Spleen (tissue), 13 donors: ENCODE measurements around the gene ZNF473. TPM values are rescaled to one million over a fixed set of nuclear protein-coding genes. Genes with fewer than 3 reads are reported as not detected.

ENCODE experiments used
- DNase-seq: peaks from one replicate; pipeline ENCODE4 v3.0.0-alpha.2; 2020
- H3K27ac ChIP-seq, 8 donors: fragments of 200-600 bp; sonication (generic) in 7 of 8; 1 replicate in 4 of 8; 2 replicates in 4 of 8; pipeline versions ENCODE4 v1.5.0 to v1.8.0; 2016 to 2021; ENCODE audit warnings: inconsistent platforms in 4 of 8, mild to moderate bottlenecking in 4 of 8, moderate library complexity in 1 of 8
- H3K27me3 ChIP-seq, 7 donors: fragments of 200-600 bp; sonication (generic) in 6 of 7; replicated peaks in 1 of 7; 1 replicate in 4 of 7; 2 replicates in 3 of 7; pipeline versions ENCODE4 v1.5.0 to v1.8.0; 2016 to 2021; ENCODE audit warnings: inconsistent platforms in 3 of 7, mild to moderate bottlenecking in 1 of 7
- H3K36me3 ChIP-seq, 6 donors: fragments of 200-600 bp; sonication (generic) in 5 of 6; 1 replicate in 4 of 6; 2 replicates in 2 of 6; pipeline versions ENCODE4 v1.5.0 to v1.8.0; 2016 to 2021; ENCODE audit warnings: inconsistent platforms in 2 of 6
- H3K4me1 ChIP-seq, 6 donors: fragments of 200-600 bp; sonication (generic) in 5 of 6; 1 replicate in 3 of 6; 2 replicates in 3 of 6; pipeline versions ENCODE4 v1.5.0 to v1.8.0; 2016 to 2021; ENCODE audit warnings: inconsistent platforms in 3 of 6
- H3K4me3 ChIP-seq, 8 donors: fragments of 200-600 bp; sonication (generic) in 7 of 8; 1 replicate in 4 of 8; 2 replicates in 4 of 8; pipeline versions ENCODE4 v1.5.0 to v1.8.0; 2016 to 2021; ENCODE audit warnings: inconsistent platforms in 4 of 8, mild to moderate bottlenecking in 4 of 8, moderate library complexity in 2 of 8
- H3K9me3 ChIP-seq, 8 donors: fragments of 200-600 bp; sonication (generic) in 7 of 8; 1 replicate in 4 of 8; 2 replicates in 4 of 8; pipeline versions ENCODE4 v1.5.0 to v1.8.0; 2016 to 2021; ENCODE audit warnings: inconsistent platforms in 4 of 8
- POLR2A ChIP-seq, 3 donors: fragments of 450-650 bp; IDR thresholded peaks; one replicate each; pipeline ENCODE4 v1.5.1; 2017; ENCODE audit warnings: antibody characterized with exemption in 3 of 3, mild to moderate bottlenecking in 1 of 3
- POLR2AphosphoS5 ChIP-seq, 3 donors: sonication (generic); formaldehyde crosslinking; IDR thresholded peaks; one replicate each; pipeline ENCODE4 v1.5.1; 2017; ENCODE audit warnings: antibody characterized with exemption in 3 of 3
- WGBS, 5 donors: extraction: QIAGEN DNeasy Blood & Tissue Kit in 3 of 5; methylation state at CpG; one replicate each; pipeline versions ENCODE4 v1.1.5 to v1.1.7; 2013 to 2018; 5-methylcytosine and 5-hydroxymethylcytosine counted together
- intact Hi-C: fragments of 100-400 bp; cut with DNase I; formaldehyde crosslinking; loops from one replicate; pipeline ENCODE4 v1.15.0; 2023; ENCODE audit warnings: low total_unique reads
- long read RNA-seq, 2 donors: transcript quantifications; one replicate each; lab custom pipeline, GENCODE V29; 2026
- polyA plus RNA-seq, 3 donors: library from polyadenylated mRNA; stranded (reverse); fragments of 200-250 nt; gene quantifications; one replicate each; pipeline ENCODE4 v1.2.1, GENCODE V29; 2013
- total RNA-seq, 7 donors: library from RNA; depleted of rRNA in 3 of 7; stranded (reverse); fragments of >200 nt in 3 of 7; fragmentation: NEBNext Ultra II Directional in 4 of 7; extraction: Animal tissue kit (Norgen Biotek cat#: 25700) in 4 of 7; gene quantifications; one replicate each; pipeline versions ENCODE4 v1.1.0 to v1.2.1, GENCODE V29; 2016 to 2021
- TF ChIP-seq, protein P1 (sequence below), 11 experiments: fragments of 200-600 bp in 7 of 11; fragments of 450-650 bp in 4 of 11; sonication (generic) in 4 of 11; IDR thresholded peaks in 8 of 11; conservative IDR thresholded peaks in 3 of 11; 1 replicate in 7 of 11; 2 replicates in 4 of 11; pipeline versions ENCODE4 v1.4.0 to v1.8.0; 2016 to 2021; ENCODE audit warnings: antibody characterized with exemption in 11 of 11, inconsistent platforms in 4 of 11, mild to moderate bottlenecking in 1 of 11
- donor health status: healthy with polysubstance abuse.
- donor health status: DM: no; HTN: no; CAD: no; lungs with moderate emphysema.
- donor health status: DM: no; HTN: no; CAD: no.
- donor health status: Bipolar disorder and iron deficiency.
- donor health status: healthy.
- donor health status: DM: no; HTN: no; CAD: no.
- donor health status: DM: yes; HTN: yes; CAD: no.

Gene ZNF473
- total RNA-seq = 10 to 100 TPM; 13.5 to 24.2 (median 19.2) TPM
- polyA plus RNA-seq = 1 to 10 TPM; 2.4 to 4.5 (median 2.5) TPM
- long read RNA-seq, donor 1, full-length matches to known transcripts = 6 of 25 reads
- long read RNA-seq, donor 1, partial matches to known transcripts = 19 of 25 reads
- long read RNA-seq, donor 1, other reads (novel, unspliced or antisense) = 0 of 25 reads
- long read RNA-seq, donor 2, full-length matches to known transcripts = 1 of 1 reads
- long read RNA-seq, donor 2, partial matches to known transcripts = 0 of 1 reads
- long read RNA-seq, donor 2, other reads (novel, unspliced or antisense) = 0 of 1 reads

DNA sequence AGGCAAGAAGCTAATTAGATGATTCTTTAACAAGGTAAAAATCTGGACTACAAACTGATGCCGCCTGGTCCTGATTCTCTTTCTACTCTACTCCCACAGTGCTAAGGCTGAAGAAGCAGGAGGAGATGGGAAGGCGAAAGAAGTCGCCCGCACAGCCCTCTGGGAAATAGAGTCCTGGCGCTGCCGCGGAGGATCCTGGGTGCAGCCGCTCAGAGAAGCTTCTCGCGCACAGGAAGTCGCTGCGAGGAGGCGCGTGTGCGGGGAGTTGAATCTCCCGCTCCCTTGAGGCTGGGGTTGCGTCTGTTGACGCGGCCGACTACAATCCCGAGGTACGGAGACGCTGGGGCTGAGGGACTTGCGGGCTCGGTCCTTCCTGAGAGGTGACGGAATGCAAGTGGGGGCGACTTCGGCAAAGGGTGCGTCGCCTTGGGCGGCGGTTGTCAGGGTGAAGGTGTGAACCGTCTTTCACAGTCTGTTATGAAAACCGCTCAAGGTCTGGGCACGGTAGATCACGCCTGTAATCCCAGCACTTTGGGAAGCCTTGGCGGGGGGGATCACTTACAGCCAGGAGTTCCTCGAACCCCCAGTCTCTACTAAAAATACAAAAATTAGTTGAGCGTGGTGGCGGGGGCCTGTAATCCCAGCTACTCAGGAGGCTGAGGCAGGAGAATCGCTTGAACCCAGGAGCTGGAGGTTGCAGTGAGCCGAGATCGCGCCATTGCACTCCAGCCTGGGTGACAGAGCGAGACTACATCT is at the start of gene ZNF473:
TSS of gene ZNF473 (plus strand) at position 212 of the 756 bp plus-strand sequence. CDS start 5,078 bp downstream, outside the sequence.
- Histone ChIP-seq H3K4me3 (peak within 1 kb of the TSS; percentile 71 to 85 (median 83)), H3K27me3 (no peaks in the 10 kb centered on the region), H3K9me3 (no peaks in the 10 kb centered on the region), H3K27ac (peak within 1 kb of the TSS; percentile 84 to 98 (median 96)), H3K4me1 (peaks cover 10 to 89% (median 54%) of the 10 kb centered on the region in 6 donors), H3K36me3 (peaks cover 0 to 35% (median 8%) of the 10 kb centered on the region in 6 donors)
- intact Hi-C loops = no loop called here
- WGBS, 5 donors = 11 to 16% (median 13%) methylated on average over 37 to 45 of the region's 45 CpGs
- peak; percentile 98 for DNase-seq
- TF ChIP-seq POLR2AphosphoS5 (IDR thresholded peaks at IDR 0.05) = peak; percentile 90 to 92 (median 90)
- TF ChIP-seq, protein P1, sequence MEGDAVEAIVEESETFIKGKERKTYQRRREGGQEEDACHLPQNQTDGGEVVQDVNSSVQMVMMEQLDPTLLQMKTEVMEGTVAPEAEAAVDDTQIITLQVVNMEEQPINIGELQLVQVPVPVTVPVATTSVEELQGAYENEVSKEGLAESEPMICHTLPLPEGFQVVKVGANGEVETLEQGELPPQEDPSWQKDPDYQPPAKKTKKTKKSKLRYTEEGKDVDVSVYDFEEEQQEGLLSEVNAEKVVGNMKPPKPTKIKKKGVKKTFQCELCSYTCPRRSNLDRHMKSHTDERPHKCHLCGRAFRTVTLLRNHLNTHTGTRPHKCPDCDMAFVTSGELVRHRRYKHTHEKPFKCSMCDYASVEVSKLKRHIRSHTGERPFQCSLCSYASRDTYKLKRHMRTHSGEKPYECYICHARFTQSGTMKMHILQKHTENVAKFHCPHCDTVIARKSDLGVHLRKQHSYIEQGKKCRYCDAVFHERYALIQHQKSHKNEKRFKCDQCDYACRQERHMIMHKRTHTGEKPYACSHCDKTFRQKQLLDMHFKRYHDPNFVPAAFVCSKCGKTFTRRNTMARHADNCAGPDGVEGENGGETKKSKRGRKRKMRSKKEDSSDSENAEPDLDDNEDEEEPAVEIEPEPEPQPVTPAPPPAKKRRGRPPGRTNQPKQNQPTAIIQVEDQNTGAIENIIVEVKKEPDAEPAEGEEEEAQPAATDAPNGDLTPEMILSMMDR (IDR thresholded peaks at IDR 0.05 in 8 of 11, conservative IDR thresholded peaks at IDR 0.05 in 3 of 11) = no peak

DNA sequence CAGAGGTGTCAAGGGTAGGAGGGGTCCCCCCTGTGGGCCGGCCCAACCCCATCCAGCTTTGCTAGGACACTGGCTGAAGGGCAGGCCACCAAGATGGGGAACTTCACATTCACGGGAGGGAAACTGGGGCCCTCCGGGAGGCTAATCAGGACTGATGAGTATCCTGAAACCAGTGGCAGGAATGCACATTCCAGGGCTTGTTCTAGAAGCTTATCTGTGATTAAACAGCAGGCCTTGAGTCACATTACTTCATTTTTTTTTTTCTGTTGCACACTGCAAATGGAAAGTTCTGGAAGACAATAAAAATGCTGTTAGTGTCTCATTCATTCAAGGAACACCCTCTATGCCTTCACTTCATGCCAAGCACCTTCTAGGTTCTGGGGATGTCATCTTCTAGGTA is 49.3 kb upstream of the ZNF473 start:
- no peak for DNase-seq
- no peak for TF ChIP-seq POLR2AphosphoS5 (IDR thresholded peaks at IDR 0.05)
- TF ChIP-seq POLR2A (IDR thresholded peaks at IDR 0.05) = no peak
- TF ChIP-seq, protein P1 (IDR thresholded peaks at IDR 0.05 in 8 of 11, conservative IDR thresholded peaks at IDR 0.05 in 3 of 11) = no peak
- H3K4me3 ChIP-seq = no peak overlapping the region
- H3K9me3 ChIP-seq = no peaks in the 10 kb centered on the region
- H3K27ac ChIP-seq = no peak overlapping the region
- H3K4me1 ChIP-seq = peaks cover 0 to 19% (median 3%) of the 10 kb centered on the region in 6 donors
- peaks cover 0 to 91% (median 39%) of the 10 kb centered on the region in 6 donors for H3K36me3 ChIP-seq
- intact Hi-C loops = no loop called here
- H3K27me3 ChIP-seq = no peaks in the 10 kb centered on the region
- 85 to 90% (median 88%) methylated on average over 3 of the region's 3 CpGs for WGBS, 5 donors

DNA sequence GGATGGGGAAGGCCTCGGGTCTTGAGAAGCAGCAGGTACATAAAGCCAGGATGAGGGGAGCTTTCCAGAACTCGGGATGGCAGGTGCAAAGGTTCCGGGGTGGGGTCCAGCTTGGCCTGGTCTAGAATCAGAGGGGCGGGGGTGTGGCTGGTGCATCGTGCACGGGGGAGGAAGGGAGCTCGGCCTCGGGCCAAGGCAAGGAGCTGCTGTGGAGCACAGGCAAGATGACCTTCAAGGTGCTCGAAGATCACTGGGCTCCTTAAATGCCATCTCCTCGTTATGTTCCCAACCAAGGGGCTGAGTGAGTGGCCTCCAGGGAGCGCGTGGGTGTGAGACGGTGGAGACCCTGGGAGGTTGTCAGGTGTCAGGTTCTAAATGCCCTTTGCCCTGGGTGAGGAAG is 48.7 kb upstream of the ZNF473 start:
- no peak for DNase-seq

More for the DNA sequence above, 48.7 kb upstream of the ZNF473 start:
- intact Hi-C loops = no loop called here
- Histone ChIP-seq H3K27ac (no peak overlapping the region), H3K4me3 (no peak overlapping the region), H3K36me3 (peaks cover 0 to 96% (median 45%) of the 10 kb centered on the region in 6 donors), H3K9me3 (no peaks in the 10 kb centered on the region), H3K4me1 (peaks cover 0 to 16% (median under 1%) of the 10 kb centered on the region in 6 donors), H3K27me3 (no peaks in the 10 kb centered on the region)
- TF ChIP-seq, protein P1 (IDR thresholded peaks at IDR 0.05 in 8 of 11, conservative IDR thresholded peaks at IDR 0.05 in 3 of 11) = no peak
- TF ChIP-seq POLR2A (IDR thresholded peaks at IDR 0.05) = no peak
- peak in 1 of 3 donors; percentile 8 for TF ChIP-seq POLR2AphosphoS5 (IDR thresholded peaks at IDR 0.05)
- 87 to 95% (median 90%) methylated on average over 13 of the region's 13 CpGs for WGBS, 5 donors
